ENCODE measurements around the gene SPX.

The SPX gene

GRCh38 chr12:21561158-21561557 is 35.1 kb downstream of the SPX start:
- no peak for FAIRE-seq
- DNase-seq (ENCODE audit: insufficient read length) = no peak
- TF ChIP-seq POLR2AphosphoS5 (IDR thresholded peaks at IDR 0.05; ENCODE audit: low read depth, low read length) = no peak
- TF ChIP-seq POLR2A (IDR thresholded peaks at IDR 0.05; ENCODE audit: low read depth, low read length) = no peak
- TF ChIP-seq TAF1 (IDR thresholded peaks at IDR 0.05; ENCODE audit: borderline replicate concordance, low read depth, low read length) = no peak

- FAIRE-seq = no peak
- TF ChIP-seq TAF1 (IDR thresholded peaks at IDR 0.05; ENCODE audit: borderline replicate concordance, low read depth, low read length) (no peak), POLR2A (IDR thresholded peaks at IDR 0.05; ENCODE audit: low read depth, low read length) (no peak), POLR2AphosphoS5 (IDR thresholded peaks at IDR 0.05; ENCODE audit: low read depth, low read length) (no peak)
Observed at GRCh38 chr12:21562859-21563258, 36.8 kb downstream of the SPX start.

GRCh38 chr12:21566223-21566906 is 40.3 kb downstream of the SPX start:
- FAIRE-seq (no peak), DNase-seq (ENCODE audit: insufficient read length) (no peak)
- no peak for TF ChIP-seq POLR2A (IDR thresholded peaks at IDR 0.05; ENCODE audit: low read depth, low read length)
- no peak for TF ChIP-seq POLR2AphosphoS5 (IDR thresholded peaks at IDR 0.05; ENCODE audit: low read depth, low read length)
- no peak for TF ChIP-seq TAF1 (IDR thresholded peaks at IDR 0.05; ENCODE audit: borderline replicate concordance, low read depth, low read length)

More at GRCh38 chr12:21562859-21563258, 36.8 kb downstream of the SPX start:
- DNase-seq (ENCODE audit: insufficient read length) = no peak

GRCh38 chr12:21566907-21567394 is 40.9 kb downstream of the SPX start:
- no peak for TF ChIP-seq TAF1 (IDR thresholded peaks at IDR 0.05; ENCODE audit: borderline replicate concordance, low read depth, low read length)
- TF ChIP-seq POLR2AphosphoS5 (IDR thresholded peaks at IDR 0.05; ENCODE audit: low read depth, low read length) = no peak
- no peak for TF ChIP-seq POLR2A (IDR thresholded peaks at IDR 0.05; ENCODE audit: low read depth, low read length)
- DNase-seq (ENCODE audit: insufficient read length) (no peak), FAIRE-seq (no peak)

- no peak for TF ChIP-seq POLR2AphosphoS5 (IDR thresholded peaks at IDR 0.05; ENCODE audit: low read depth, low read length)
- TF ChIP-seq POLR2A (IDR thresholded peaks at IDR 0.05; ENCODE audit: low read depth, low read length) = no peak
- no peak for TF ChIP-seq TAF1 (IDR thresholded peaks at IDR 0.05; ENCODE audit: borderline replicate concordance, low read depth, low read length)
- DNase-seq (ENCODE audit: insufficient read length) = no peak
- FAIRE-seq = no peak
Observed at GRCh38 chr12:21568115-21568514, 42.0 kb downstream of the SPX start.

GRCh38 chr12:21571046-21571445 is 45.0 kb downstream of the SPX start:
- DNase-seq (ENCODE audit: insufficient read length) (no peak), FAIRE-seq (no peak)
- TF ChIP-seq TAF1 (IDR thresholded peaks at IDR 0.05; ENCODE audit: borderline replicate concordance, low read depth, low read length) (no peak), POLR2AphosphoS5 (IDR thresholded peaks at IDR 0.05; ENCODE audit: low read depth, low read length) (no peak)

GRCh38 chr12:21573733-21574358 is 47.8 kb downstream of the SPX start:
- TF ChIP-seq POLR2A (IDR thresholded peaks at IDR 0.05; ENCODE audit: low read depth, low read length) (no peak), TAF1 (IDR thresholded peaks at IDR 0.05; ENCODE audit: borderline replicate concordance, low read depth, low read length) (no peak), POLR2AphosphoS5 (IDR thresholded peaks at IDR 0.05; ENCODE audit: low read depth, low read length) (no peak)
- DNase-seq (ENCODE audit: insufficient read length) (no peak), FAIRE-seq (no peak)

- DNase-seq (ENCODE audit: insufficient read length) (no peak), FAIRE-seq (no peak)
- no peak for TF ChIP-seq POLR2AphosphoS5 (IDR thresholded peaks at IDR 0.05; ENCODE audit: low read depth, low read length)
- no peak for TF ChIP-seq POLR2A (IDR thresholded peaks at IDR 0.05; ENCODE audit: low read depth, low read length)
- TF ChIP-seq TAF1 (IDR thresholded peaks at IDR 0.05; ENCODE audit: borderline replicate concordance, low read depth, low read length) = no peak
Observed at GRCh38 chr12:21576431-21576830, 50.3 kb downstream of the SPX start.

- no peak for FAIRE-seq
- DNase-seq (ENCODE audit: insufficient read length) = no peak
- TF ChIP-seq POLR2A (IDR thresholded peaks at IDR 0.05; ENCODE audit: low read depth, low read length) (no peak), TAF1 (IDR thresholded peaks at IDR 0.05; ENCODE audit: borderline replicate concordance, low read depth, low read length) (no peak)
Observed at GRCh38 chr12:21577516-21577915, 51.4 kb downstream of the SPX start.

GRCh38 chr12:21580748-21581516 is 54.8 kb downstream of the SPX start:
- no peak for FAIRE-seq
- no peak for TF ChIP-seq TAF1 (IDR thresholded peaks at IDR 0.05; ENCODE audit: borderline replicate concordance, low read depth, low read length)
- TF ChIP-seq POLR2AphosphoS5 (IDR thresholded peaks at IDR 0.05; ENCODE audit: low read depth, low read length) = no peak
- no peak for TF ChIP-seq POLR2A (IDR thresholded peaks at IDR 0.05; ENCODE audit: low read depth, low read length)

More at GRCh38 chr12:21580748-21581516, 54.8 kb downstream of the SPX start:
- DNase-seq (ENCODE audit: insufficient read length) = no peak
